Cardiac fibroblast (primary cell): Measurements from ENCODE around the gene EIF2AK2.
"Not testable (repeated sequence)": the region's sequence is repeated elsewhere in the genome, so short reads cannot be mapped to it uniquely, and the experiment has no call there.

ENCODE experiments used
- DNase-seq, 2 donors: peaks; one replicate each; pipeline versions ENCODE4 v3.0.0 to v3.0.0-alpha.2; 2010; ENCODE audit warnings: low read depth in 2 of 2
- H3K4me3 ChIP-seq, 2 donors: replicated peaks in 1 of 2; 1 replicate in 1 of 2; 2 replicates in 1 of 2; pipeline ENCODE4 v1.5.1; 2011; ENCODE audit warnings: low read depth in 2 of 2, low read length in 2 of 2, mild to moderate bottlenecking in 2 of 2, moderate library complexity in 1 of 2
- CTCF ChIP-seq: IDR thresholded peaks from one replicate; pipeline ENCODE4 v1.5.1; 2011; ENCODE audit warnings: low read depth, mild to moderate bottlenecking, low read length, inconsistent platforms

EIF2AK2 gene

GRCh38 chr2:37196320-37197195 lies 39.8 kb upstream of the EIF2AK2 start, which contains the start of gene CEBPZOS:
CEBPZOS (plus strand) TSS chr2:37196496; CDS start chr2:37199705, 3,209 bp downstream.
- H3K4me3 ChIP-seq = peak within 1 kb of the TSS; percentile 64 to 90
- no peak for TF ChIP-seq CTCF
- peak; percentile 81 to 84 for DNase-seq

- H3K4me3 ChIP-seq = peak overlapping the region; percentile 64 to 90
- DNase-seq = not testable (repeated sequence)
Measured at GRCh38 chr2:37195862-37196319, 39.1 kb upstream of the EIF2AK2 start.

GRCh38 chr2:37192551-37192950 lies 35.8 kb upstream of the EIF2AK2 start:
- H3K4me3 ChIP-seq = no peak overlapping the region
- TF ChIP-seq CTCF = no peak
- no peak for DNase-seq

GRCh38 chr2:37191747-37192146 lies 35.0 kb upstream of the EIF2AK2 start:
- no peak for TF ChIP-seq CTCF

GRCh38 chr2:37191253-37191652 lies 34.5 kb upstream of the EIF2AK2 start:
- no peak for DNase-seq
- H3K4me3 ChIP-seq = no peak overlapping the region
- TF ChIP-seq CTCF = no peak

More at GRCh38 chr2:37191747-37192146, 35.0 kb upstream of the EIF2AK2 start:
- H3K4me3 ChIP-seq = no peak overlapping the region
- DNase-seq = no peak

- no peak for DNase-seq
- TF ChIP-seq CTCF = no peak
- no peak overlapping the region for H3K4me3 ChIP-seq
Measured at GRCh38 chr2:37190290-37190689, 33.5 kb upstream of the EIF2AK2 start.

GRCh38 chr2:37189452-37190153 lies 32.8 kb upstream of the EIF2AK2 start:
- H3K4me3 ChIP-seq = no peak overlapping the region
- no peak for TF ChIP-seq CTCF
- DNase-seq = peak; percentile 79 to 89
